Central memory CD8-positive, alpha-beta T cell (primary cell): ENCODE results near the gene GLUD2.
"Not testable (repeated sequence)": the region's sequence is repeated elsewhere in the genome, so short reads cannot be mapped to it uniquely, and the experiment has no call there.

Experiments
- ATAC-seq: fragments of 150-1000 bp; cut with Tn5 transposase; replicated peaks from 2 replicates; pipeline ENCODE4 v1.10.0; 2022; ENCODE audit warnings: mild to moderate bottlenecking, moderate FRiP score, moderate number of reproducible peaks; ENCODE audit not compliant: poor library complexity, severe bottlenecking; ENCODE audit errors: extremely low read depth
- DNase-seq, 2 donors: peaks; one replicate each; pipeline ENCODE4 v3.0.0; 2021; ENCODE audit warnings: low spot score in 2 of 2
- H3K27ac Mint-ChIP-seq: one replicate; pipeline ENCODE4 v1.8.0; 2022; ENCODE audit warnings: low read depth, mild to moderate bottlenecking, moderate library complexity, mixed read lengths
- H3K27me3 Mint-ChIP-seq: one replicate; pipeline ENCODE4 v1.8.0; 2022; ENCODE audit warnings: mixed read lengths
- H3K36me3 Mint-ChIP-seq: one replicate; pipeline ENCODE4 v1.8.0; 2022; ENCODE audit warnings: mild to moderate bottlenecking, moderate library complexity, mixed read lengths; ENCODE audit not compliant: insufficient read depth
- H3K4me1 Mint-ChIP-seq: one replicate; pipeline ENCODE4 v1.8.0; 2022; ENCODE audit warnings: mixed read lengths
- H3K4me3 Mint-ChIP-seq: one replicate; pipeline ENCODE4 v1.8.0; 2022; ENCODE audit warnings: mild to moderate bottlenecking, moderate library complexity, mixed read lengths
- H3K9me3 Mint-ChIP-seq: one replicate; pipeline ENCODE4 v1.8.0; 2022; ENCODE audit warnings: mixed read lengths

Gene GLUD2

DNA sequence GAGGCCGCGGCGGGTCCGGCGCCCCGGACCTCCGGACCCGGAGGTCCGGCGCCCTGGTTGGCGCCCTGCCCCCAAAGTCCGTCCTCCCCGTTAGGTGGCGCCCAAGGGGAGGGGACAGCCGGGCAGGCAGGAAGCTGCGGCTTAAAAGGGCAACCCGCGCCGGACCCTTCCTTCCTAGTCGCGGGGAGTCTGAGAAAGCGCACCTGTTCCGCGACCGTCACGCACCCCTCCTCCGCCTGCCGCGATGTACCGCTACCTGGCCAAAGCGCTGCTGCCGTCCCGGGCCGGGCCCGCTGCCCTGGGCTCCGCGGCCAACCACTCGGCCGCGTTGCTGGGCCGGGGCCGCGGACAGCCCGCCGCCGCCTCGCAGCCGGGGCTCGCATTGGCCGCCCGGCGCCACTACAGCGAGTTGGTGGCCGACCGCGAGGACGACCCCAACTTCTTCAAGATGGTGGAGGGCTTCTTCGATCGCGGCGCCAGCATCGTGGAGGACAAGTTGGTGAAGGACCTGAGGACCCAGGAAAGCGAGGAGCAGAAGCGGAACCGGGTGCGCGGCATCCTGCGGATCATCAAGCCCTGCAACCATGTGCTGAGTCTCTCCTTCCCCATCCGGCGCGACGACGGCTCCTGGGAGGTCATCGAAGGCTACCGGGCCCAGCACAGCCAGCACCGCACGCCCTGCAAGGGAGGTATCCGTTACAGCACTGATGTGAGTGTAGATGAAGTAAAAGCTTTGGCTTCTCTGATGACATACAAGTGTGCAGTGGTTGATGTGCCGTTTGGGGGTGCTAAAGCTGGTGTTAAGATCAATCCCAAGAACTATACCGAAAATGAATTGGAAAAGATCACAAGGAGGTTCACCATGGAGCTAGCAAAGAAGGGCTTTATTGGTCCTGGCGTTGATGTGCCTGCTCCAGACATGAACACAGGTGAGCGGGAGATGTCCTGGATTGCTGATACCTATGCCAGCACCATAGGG is at the start of gene GLUD2:
GLUD2 (plus strand) TSS at position 170 of the 979 bp plus-strand sequence; CDS start at position 245, 75 bp downstream.
- H3K4me1 Mint-ChIP-seq, H3K27me3 Mint-ChIP-seq, H3K9me3 Mint-ChIP-seq, ATAC-seq, H3K4me3 Mint-ChIP-seq, DNase-seq, H3K27ac Mint-ChIP-seq, H3K36me3 Mint-ChIP-seq: not testable (repeated sequence)

DNA sequence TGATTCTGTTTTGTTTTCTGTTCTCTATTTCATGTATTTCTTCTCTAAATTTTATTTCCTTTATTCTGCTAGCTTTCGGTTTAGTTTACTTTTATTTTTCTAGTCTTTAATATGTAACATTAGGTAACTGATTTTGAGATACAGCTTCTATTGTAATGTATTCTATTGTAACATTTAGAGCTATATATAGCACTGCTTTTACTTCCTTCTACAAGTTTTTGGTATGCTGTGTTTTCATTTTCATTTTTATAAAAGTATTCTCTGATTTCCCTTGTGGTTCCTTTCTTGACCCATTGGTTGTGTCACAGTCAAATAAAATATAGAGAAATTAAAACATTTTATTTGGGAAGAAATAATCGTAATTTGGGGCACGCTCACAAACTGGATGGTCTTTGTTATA is 48.0 kb upstream of the GLUD2 start:
- H3K4me1 Mint-ChIP-seq: no peaks in the 10 kb centered on the region
- ATAC-seq: no peak
- DNase-seq: no peak
- H3K27ac Mint-ChIP-seq: no peak overlapping the region
- no peak overlapping the region for H3K4me3 Mint-ChIP-seq
- H3K27me3 Mint-ChIP-seq: no peaks in the 10 kb centered on the region
- H3K9me3 Mint-ChIP-seq: no peaks in the 10 kb centered on the region
- no peaks in the 10 kb centered on the region for H3K36me3 Mint-ChIP-seq

DNA sequence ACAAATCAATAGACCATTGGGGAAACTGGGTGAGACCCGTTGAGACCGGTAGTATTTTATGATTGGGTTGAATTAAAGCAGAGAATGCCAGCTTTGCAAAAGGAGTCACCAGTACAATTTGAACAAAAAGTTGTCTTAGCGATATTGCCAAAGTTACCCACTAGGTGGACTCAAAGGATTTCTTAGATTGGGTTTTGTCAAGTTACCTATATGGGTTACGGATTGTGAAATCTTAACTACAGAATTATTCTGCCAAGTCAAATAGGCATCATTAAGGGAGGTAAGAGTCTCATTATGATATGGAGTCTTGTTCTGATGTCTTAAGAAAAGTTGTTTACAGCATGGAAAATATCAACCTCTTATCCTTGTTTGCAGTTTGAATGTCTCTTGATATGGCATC is 46.8 kb upstream of the GLUD2 start:
- Mint-ChIP-seq H3K9me3 (no peaks in the 10 kb centered on the region), H3K36me3 (no peaks in the 10 kb centered on the region), H3K27ac (no peak overlapping the region), H3K27me3 (no peaks in the 10 kb centered on the region), H3K4me3 (no peak overlapping the region), H3K4me1 (no peaks in the 10 kb centered on the region)
- no peak for ATAC-seq
- DNase-seq: no peak

DNA sequence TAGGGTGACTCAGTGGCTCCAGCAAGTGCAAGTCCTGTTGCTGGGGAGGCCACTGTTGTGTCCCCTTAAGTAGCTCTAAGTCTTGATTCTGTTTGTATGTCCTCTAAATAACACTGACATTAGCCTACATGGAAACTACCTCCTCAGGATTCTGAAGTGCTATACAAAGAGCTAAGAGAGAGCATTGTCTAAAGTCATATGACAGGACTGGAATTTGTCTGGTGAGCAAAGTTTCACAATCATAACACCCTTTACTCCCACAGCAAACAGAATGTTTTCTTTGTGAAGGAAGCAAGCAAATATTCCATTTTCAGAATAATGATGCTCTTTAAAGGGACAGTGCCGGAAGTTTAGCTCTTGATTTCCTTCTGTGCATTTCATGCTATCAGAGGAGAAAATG is 38.5 kb upstream of the GLUD2 start:
- Mint-ChIP-seq H3K4me1 (no peaks in the 10 kb centered on the region), H3K27ac (no peak overlapping the region), H3K9me3 (no peaks in the 10 kb centered on the region), H3K36me3 (peaks cover 1% of the 10 kb centered on the region), H3K27me3 (peaks cover 9% of the 10 kb centered on the region), H3K4me3 (no peak overlapping the region)
- DNase-seq: no peak
- no peak for ATAC-seq

DNA sequence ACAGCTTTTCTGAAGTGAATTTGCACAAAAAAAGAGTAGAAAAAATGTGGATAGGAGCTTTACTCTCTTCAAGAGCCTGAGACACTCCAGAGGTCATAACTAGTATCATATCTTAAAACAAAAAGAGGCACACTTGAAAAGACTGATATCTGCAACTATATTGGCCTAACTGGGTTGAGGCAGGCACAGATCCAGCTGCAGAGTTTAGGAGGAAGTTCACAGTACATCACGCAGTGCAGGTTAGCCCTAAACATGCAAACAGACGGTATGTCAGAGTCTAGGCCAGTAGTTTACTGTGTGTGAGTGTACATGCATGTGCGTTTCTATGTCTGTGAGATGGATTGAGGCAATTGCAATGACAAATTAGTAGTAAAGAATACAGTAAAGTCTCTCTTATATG is 37.6 kb upstream of the GLUD2 start:
- ATAC-seq: no peak
- Mint-ChIP-seq H3K27me3 (peaks cover 9% of the 10 kb centered on the region), H3K4me3 (no peak overlapping the region), H3K27ac (no peak overlapping the region), H3K36me3 (peaks cover 1% of the 10 kb centered on the region), H3K4me1 (no peaks in the 10 kb centered on the region), H3K9me3 (no peaks in the 10 kb centered on the region)
- no peak for DNase-seq

DNA sequence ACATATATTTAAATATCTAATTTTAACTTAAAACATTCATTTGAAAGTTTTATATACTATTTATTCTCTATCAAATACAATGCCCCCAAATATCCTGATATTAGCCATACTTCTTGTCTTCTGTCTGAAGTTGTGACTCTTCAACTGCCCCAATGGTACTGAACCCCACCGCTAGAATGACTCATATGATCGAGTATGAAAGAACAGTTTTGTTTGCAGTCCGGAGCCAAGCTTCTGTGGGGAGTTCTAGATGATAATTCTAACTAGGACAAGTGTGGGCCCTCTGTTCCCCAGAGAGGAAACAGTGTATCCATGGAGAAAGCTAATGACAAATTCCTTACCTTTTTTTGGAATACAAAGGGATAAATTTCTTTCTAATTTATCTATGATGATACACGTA is 37.2 kb upstream of the GLUD2 start:
- DNase-seq (no peak), ATAC-seq (no peak)
- Mint-ChIP-seq H3K27ac (no peak overlapping the region), H3K4me1 (no peaks in the 10 kb centered on the region), H3K36me3 (peaks cover 1% of the 10 kb centered on the region), H3K27me3 (peaks cover 9% of the 10 kb centered on the region), H3K4me3 (no peak overlapping the region), H3K9me3 (no peaks in the 10 kb centered on the region)

DNA sequence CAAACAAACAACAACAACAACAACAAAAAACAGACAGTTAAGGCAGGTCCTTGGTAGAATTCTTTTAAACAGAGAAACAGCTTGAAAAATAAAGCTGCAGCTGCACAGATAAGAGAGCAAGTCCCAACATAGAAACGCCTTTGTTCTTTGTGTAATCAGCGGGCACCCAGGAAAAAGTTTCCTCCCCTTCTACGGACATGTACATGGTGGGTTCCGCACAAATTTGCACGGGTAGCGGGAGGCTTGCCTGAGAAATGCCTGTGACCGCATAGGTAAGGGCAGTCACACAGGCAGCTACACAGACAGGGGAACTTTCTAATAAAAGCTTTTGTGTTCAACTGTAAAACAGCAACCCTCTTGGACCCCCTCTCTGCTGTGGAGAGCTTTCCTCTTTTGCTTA is 36.2 kb upstream of the GLUD2 start:
- Mint-ChIP-seq H3K27ac (no peak overlapping the region), H3K4me1 (no peaks in the 10 kb centered on the region), H3K36me3 (peaks cover 1% of the 10 kb centered on the region), H3K27me3 (peaks cover 9% of the 10 kb centered on the region), H3K9me3 (no peaks in the 10 kb centered on the region), H3K4me3 (no peak overlapping the region)
- ATAC-seq (no peak), DNase-seq (no peak)

DNA sequence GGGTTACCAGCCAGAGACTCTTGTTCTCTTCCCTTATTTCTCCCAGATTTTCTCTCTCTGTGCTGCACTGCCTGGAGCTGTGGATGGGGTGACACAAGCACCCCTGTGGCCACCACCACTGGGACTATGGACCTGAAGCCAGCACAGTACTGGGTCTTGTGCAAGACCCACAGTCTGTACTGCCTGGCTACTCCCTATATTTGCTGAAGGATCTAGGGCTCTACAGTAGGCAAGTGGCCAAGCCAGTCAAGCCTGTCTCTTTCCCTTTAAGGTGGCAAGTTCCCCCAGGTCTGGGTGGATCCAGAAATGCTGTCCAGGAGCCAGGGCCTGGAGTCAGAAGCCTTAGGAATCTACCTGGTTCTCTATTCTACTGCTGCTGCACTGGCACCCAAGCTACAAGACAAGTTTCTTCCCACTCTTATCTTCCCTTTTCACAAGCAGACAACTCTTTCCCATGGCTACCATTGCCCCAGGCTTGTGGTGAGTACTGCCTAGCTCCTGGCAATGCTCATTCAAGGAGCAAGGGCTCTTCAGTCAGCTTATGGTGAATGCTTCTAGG is 33.4 kb upstream of the GLUD2 start:
- peaks cover 1% of the 10 kb centered on the region for H3K36me3 Mint-ChIP-seq
- DNase-seq (no peak), ATAC-seq (no peak)
- no peaks in the 10 kb centered on the region for H3K4me1 Mint-ChIP-seq
- H3K9me3 Mint-ChIP-seq: no peaks in the 10 kb centered on the region
- H3K27me3 Mint-ChIP-seq: peaks cover 9% of the 10 kb centered on the region
- no peak overlapping the region for H3K4me3 Mint-ChIP-seq
- no peak overlapping the region for H3K27ac Mint-ChIP-seq

DNA sequence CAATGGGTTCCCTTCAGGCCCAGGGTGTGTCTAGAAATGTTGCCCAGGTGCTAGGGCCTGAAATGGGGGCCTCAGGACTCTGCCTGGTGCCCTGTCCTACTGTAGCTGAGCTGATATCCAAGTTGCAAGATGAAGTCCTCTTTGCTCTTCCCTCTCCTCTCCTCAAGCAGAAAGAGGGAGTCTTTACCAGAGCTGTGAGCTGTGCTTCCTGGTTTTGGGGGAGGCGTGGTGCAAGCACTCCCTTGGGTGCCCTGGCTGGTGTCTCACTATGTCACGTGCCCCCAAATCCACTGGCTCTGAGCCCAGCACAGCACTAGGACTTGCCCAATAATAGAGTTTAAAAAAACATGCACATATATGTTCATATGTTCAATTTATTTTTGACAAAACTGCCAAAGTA is 32.6 kb upstream of the GLUD2 start:
- Mint-ChIP-seq H3K27ac (no peak overlapping the region), H3K4me1 (no peaks in the 10 kb centered on the region), H3K9me3 (no peaks in the 10 kb centered on the region), H3K4me3 (no peak overlapping the region), H3K36me3 (peaks cover 1% of the 10 kb centered on the region), H3K27me3 (peaks cover 9% of the 10 kb centered on the region)
- DNase-seq: no peak
- ATAC-seq: no peak

DNA sequence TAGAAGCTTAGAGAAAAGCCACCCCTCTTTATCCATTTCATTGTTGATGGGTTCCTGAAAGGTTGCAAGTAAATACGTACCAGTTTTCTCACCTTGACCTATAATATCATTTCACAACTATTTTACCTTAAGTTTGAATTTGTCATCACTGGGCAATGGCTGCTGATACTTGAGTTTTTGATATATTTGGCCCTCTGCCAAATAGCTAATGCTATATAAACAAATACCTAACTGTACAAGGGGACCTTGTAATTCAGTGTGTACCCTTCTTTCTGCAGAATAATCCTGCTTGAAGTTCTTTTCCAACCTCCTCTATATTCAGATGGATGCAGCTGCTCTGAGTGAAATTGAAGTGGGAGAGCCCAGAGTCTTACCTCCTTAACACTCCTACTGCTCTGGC is 19.0 kb upstream of the GLUD2 start:
- DNase-seq (no peak), ATAC-seq (no peak)
- Mint-ChIP-seq H3K36me3 (no peaks in the 10 kb centered on the region), H3K9me3 (no peaks in the 10 kb centered on the region), H3K4me3 (no peak overlapping the region), H3K27ac (no peak overlapping the region), H3K27me3 (peaks cover 6% of the 10 kb centered on the region), H3K4me1 (no peaks in the 10 kb centered on the region)

DNA sequence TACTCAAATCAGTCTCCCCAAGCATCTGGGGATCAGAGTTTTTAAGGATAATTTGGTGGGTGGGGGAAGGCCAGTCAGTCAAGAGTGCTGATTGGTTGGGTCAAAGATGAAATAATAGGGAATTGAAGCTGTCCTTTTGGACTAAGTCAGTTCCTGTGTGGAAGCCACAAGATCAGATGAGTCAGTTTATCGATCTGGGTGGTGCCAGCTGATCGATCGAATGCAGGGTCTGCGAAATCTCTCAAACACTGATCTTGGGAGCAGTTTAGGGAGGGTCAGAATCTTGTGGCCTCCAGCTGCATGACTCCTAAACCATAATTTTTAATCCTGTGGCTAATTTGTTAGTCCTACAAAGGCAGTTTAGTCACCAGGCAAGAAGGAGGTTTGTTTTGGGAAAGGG is 17.3 kb upstream of the GLUD2 start:
- Mint-ChIP-seq H3K27ac (no peak overlapping the region), H3K4me3 (no peak overlapping the region), H3K4me1 (no peaks in the 10 kb centered on the region), H3K36me3 (no peaks in the 10 kb centered on the region), H3K27me3 (peaks cover 9% of the 10 kb centered on the region), H3K9me3 (no peaks in the 10 kb centered on the region)
- no peak for DNase-seq
- ATAC-seq: no peak

DNA sequence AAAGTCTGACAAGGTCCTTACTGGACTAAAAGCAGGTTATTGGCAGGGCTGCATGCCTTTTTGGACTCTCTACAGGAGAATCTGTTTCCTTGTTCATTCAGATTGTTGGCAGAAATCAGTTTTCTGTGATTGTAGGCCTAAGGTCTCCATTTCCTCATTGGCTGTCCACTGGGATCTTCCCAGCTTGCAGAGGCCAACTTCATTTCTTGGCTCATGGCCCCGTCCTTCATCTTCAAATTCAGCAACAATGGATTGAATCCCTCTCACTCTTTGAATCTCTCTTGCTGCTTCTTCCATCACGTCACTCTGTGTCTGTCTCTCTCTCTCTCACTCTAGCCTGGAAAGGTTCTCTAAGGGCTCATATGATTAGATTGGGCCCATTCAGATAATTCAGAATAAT is 14.9 kb upstream of the GLUD2 start:
- ATAC-seq (no peak), DNase-seq (no peak)
- H3K4me1 Mint-ChIP-seq: no peaks in the 10 kb centered on the region
- peaks cover 9% of the 10 kb centered on the region for H3K27me3 Mint-ChIP-seq
- no peaks in the 10 kb centered on the region for H3K9me3 Mint-ChIP-seq
- no peak overlapping the region for H3K4me3 Mint-ChIP-seq
- H3K27ac Mint-ChIP-seq: no peak overlapping the region
- H3K36me3 Mint-ChIP-seq: no peaks in the 10 kb centered on the region

DNA sequence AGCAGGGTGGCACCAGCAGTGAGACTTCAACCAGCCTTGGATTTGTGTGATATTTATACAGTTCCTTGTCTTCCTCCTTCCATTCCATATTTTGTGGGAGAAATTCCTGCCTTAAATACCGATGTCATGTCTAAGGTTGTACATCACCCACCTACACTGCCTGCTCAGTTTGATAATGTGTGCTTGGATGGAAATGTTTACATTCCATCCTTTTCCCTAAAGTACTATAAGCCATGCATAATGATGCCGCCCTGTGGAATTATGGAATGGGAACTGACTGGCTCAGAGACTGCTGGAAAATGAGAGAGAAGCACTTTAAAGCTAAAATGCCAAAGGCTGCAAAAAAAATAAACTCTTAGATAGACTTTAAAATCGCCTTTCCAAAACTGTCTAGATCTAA is 11.3 kb upstream of the GLUD2 start:
- DNase-seq: no peak

More for the DNA sequence above, 11.3 kb upstream of the GLUD2 start:
- no peak overlapping the region for H3K27ac Mint-ChIP-seq
- no peaks in the 10 kb centered on the region for H3K36me3 Mint-ChIP-seq
- peaks cover 9% of the 10 kb centered on the region for H3K27me3 Mint-ChIP-seq
- H3K4me1 Mint-ChIP-seq: no peaks in the 10 kb centered on the region
- ATAC-seq: no peak
- H3K9me3 Mint-ChIP-seq: no peaks in the 10 kb centered on the region
- H3K4me3 Mint-ChIP-seq: no peak overlapping the region
